ENCODE measurements around the gene CDAN1. TPM values are rescaled to one million over a fixed set of nuclear protein-coding genes. Genes with fewer than 3 reads are reported as not detected.
A peak's percentile ranks its signal among the peaks of the same experiment; 100 is the strongest.

CDAN1 gene
- total and polyA plus RNA-seq, 2 donors (not counting 3 experiments of a cell fraction or from before 2014, with no cell fraction given) = 7.2 to 23.4 TPM

- intact Hi-C loops (cut with micrococcal nuclease) (no loop called here), dilution Hi-C loops (cut with MboI; ENCODE audit: extremely low pct_ligation_motif_present, low sequenced_read_pairs) (no loop called here)
- H4K20me1 ChIP-seq (replicated peaks; ENCODE audit: control insufficient read depth, extremely low read depth, insufficient read depth, low read length) = no peaks in the 10 kb centered on the region
- DNase-seq (ENCODE audit: low read depth, low spot score) (peak; percentile 13), FAIRE-seq (peak; percentile 28)
- no peak overlapping the region for H3K27ac ChIP-seq (ENCODE audit: insufficient read depth, low read depth, low read length)
- no peaks in the 10 kb centered on the region for H3K4me1 ChIP-seq (ENCODE audit: control insufficient read depth, extremely low read depth, insufficient read depth, low read length)
- BruUV-seq (replicated peaks) = no TSS peak
- TF ChIP-seq EZH2 (IDR thresholded peaks at IDR 0.05; ENCODE audit: borderline replicate concordance, low read depth, low read length, severe bottlenecking) (no peak), MAX (IDR thresholded peaks at IDR 0.05; ENCODE audit: insufficient read depth, insufficient read length) (no peak), GATA2 (IDR thresholded peaks at IDR 0.05; ENCODE audit: insufficient read depth, insufficient read length, low read depth, low read length) (no peak), MYC (IDR thresholded peaks at IDR 0.05; ENCODE audit: low read depth, low read length) (no peak), POLR2AphosphoS5 (IDR thresholded peaks at IDR 0.05; ENCODE audit: insufficient read depth, low read depth, low read length) (no peak), CTCF (IDR thresholded peaks at IDR 0.05; ENCODE audit: extremely low read depth in 1 of 2, insufficient read depth in 1 of 2, low read depth in 1 of 2, low read length in 2 of 2) (no peak), JUN (IDR thresholded peaks at IDR 0.05; ENCODE audit: borderline replicate concordance, insufficient read depth, insufficient read length, low read depth) (no peak), FOS (IDR thresholded peaks at IDR 0.05; ENCODE audit: borderline replicate concordance, insufficient read depth, low read length) (no peak), POLR2A (IDR thresholded peaks at IDR 0.05; ENCODE audit: low read depth, low read length) (no peak)
- H3K4me2 ChIP-seq (ENCODE audit: insufficient read depth, low read length) = no peak overlapping the region
- no peak overlapping the region for H2AFZ ChIP-seq (ENCODE audit: low read depth, low read length)
- H3K4me3 ChIP-seq (replicated peaks in 1 of 3; ENCODE audit: insufficient read depth in 1 of 3, low read depth in 1 of 3, low read length in 3 of 3) = no peak overlapping the region
- H3K27me3 ChIP-seq (ENCODE audit: control insufficient read depth in 2 of 2, insufficient read depth in 2 of 2, low read length in 2 of 2) = no peaks in the 10 kb centered on the region
- H3K9me3 ChIP-seq (replicated peaks; ENCODE audit: control insufficient read depth, insufficient read depth, low read length) = no peaks in the 10 kb centered on the region
- ChIA-PET POLR2A (interaction anchor here (0.7 to 1.6 kb wide), 2 partner anchors 11 to 195 kb away, joined by 3 read pairs; no protein-coding TSS in a partner anchor), CTCF (interaction anchor here (1.0 to 3.0 kb wide), 7 partner anchors 8 to 210 kb away, joined by 3 to 37 read pairs (median 5); no protein-coding TSS in a partner anchor)
- H3K9me1 ChIP-seq (replicated peaks; ENCODE audit: control insufficient read depth, extremely low read depth, insufficient read depth, low read length) = no peaks in the 10 kb centered on the region
- H3K9ac ChIP-seq (replicated peaks; ENCODE audit: extremely low read depth, insufficient read depth, low read length) = no peak overlapping the region
- H3K36me3 ChIP-seq (ENCODE audit: control insufficient read depth in 2 of 2, extremely low read depth in 1 of 2, insufficient read depth in 2 of 2, low read length in 2 of 2) = peaks cover 18 to 47% of the 10 kb centered on the region in 2 experiments
- H3K79me2 ChIP-seq (ENCODE audit: control insufficient read depth, insufficient read depth, low read length) = no peaks in the 10 kb centered on the region
These were observed 13.9 kb downstream of the CDAN1 start for GRCh38 chr15:42723068-42723467.
